Choroid plexus epithelial cell (primary cell): ENCODE results near the gene MS4A8.

Experiments
- DNase-seq: peaks from one replicate; pipeline ENCODE4 v3.0.0-alpha.2; 2010; ENCODE audit warnings: low read depth
- H3K4me3 ChIP-seq: 2 replicates; pipeline ENCODE4 v1.5.1; 2011; ENCODE audit warnings: low read depth, mild to moderate bottlenecking, control low read depth, low read length, moderate library complexity
- TF ChIP-seq, protein P1 (sequence below): conservative IDR thresholded peaks from 2 replicates; pipeline ENCODE4 v1.5.1; 2011; ENCODE audit warnings: low read depth, mild to moderate bottlenecking, control low read depth, inconsistent platforms, low read length, moderate library complexity

Gene MS4A8

DNA sequence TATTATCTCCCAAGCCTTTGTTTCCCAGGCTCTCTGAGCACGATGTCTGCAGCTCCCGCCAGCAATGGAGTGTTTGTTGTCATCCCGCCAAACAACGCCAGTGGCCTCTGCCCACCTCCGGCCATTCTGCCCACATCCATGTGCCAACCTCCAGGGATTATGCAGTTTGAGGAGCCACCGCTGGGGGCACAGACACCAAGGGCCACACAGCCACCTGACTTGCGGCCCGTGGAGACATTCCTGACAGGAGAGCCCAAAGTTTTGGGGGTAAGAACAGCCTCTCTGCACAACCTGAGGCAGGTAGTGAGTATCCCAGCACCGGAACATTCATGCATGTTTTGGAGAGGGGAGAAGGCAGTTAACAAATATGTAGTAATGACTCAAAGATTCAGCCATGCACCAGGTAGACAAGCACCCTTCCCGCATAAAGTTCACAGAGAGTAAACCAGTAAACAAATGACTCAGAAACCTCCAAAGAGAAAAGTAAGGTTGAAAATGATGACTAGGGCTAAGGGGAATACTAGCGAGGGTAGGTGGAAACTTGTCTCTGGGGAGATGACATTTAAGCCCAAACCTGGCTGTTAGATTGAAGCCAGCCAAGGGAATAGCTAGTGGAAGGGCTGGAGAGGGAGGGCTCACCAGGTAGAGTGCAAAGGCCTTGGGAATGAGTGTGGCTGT lies 64.4 kb downstream of the MS4A8 start:
- TF ChIP-seq, protein P1, sequence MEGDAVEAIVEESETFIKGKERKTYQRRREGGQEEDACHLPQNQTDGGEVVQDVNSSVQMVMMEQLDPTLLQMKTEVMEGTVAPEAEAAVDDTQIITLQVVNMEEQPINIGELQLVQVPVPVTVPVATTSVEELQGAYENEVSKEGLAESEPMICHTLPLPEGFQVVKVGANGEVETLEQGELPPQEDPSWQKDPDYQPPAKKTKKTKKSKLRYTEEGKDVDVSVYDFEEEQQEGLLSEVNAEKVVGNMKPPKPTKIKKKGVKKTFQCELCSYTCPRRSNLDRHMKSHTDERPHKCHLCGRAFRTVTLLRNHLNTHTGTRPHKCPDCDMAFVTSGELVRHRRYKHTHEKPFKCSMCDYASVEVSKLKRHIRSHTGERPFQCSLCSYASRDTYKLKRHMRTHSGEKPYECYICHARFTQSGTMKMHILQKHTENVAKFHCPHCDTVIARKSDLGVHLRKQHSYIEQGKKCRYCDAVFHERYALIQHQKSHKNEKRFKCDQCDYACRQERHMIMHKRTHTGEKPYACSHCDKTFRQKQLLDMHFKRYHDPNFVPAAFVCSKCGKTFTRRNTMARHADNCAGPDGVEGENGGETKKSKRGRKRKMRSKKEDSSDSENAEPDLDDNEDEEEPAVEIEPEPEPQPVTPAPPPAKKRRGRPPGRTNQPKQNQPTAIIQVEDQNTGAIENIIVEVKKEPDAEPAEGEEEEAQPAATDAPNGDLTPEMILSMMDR, result no peak
- DNase-seq, result no peak
- H3K4me3 ChIP-seq, result no peak overlapping the region

DNA sequence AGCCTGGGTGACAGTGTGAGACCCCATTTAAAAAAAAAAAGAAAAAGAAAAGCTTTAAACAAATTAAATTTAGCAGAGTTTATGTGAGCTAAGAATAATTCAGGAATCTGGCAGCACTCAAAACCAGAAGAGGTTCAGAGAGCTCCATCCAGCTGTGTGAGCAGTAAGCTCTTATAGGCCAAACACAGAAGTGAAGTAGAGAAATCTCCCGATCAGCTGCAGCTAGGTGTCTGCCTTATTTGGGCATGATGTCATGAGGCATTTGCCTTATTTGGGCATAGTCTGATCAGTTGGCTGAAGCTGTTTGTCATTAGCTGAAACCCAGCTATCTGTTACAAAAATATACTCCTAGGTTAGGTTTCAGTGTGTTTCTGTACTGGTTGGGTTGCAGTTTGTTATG lies 65.5 kb downstream of the MS4A8 start:
- TF ChIP-seq, protein P1, result no peak
- H3K4me3 ChIP-seq, result no peak overlapping the region
- DNase-seq, result peak; percentile 22

DNA sequence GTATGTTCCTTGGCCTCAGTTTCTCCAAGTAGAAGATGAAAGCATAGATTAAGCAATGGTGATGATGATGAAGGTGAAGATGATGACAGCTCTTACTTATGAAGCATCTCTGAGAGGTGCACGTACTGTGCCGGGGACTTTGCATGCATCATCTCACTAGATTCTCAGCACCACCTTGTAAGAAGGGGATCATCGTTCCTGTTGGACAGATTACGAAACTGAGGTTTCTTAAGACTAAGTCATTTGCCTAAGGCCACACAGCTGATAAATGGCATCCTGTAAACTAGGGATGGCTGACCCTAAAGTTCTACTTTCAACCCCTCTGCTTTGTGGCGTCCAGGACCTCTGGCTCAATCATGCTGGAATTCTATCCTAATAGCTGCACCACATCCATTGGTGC lies 65.9 kb downstream of the MS4A8 start:
- no peak overlapping the region for H3K4me3 ChIP-seq
- TF ChIP-seq, protein P1, result no peak
- DNase-seq, result no peak
